ENCODE measurements around the gene SSR3. TPM values are rescaled to one million over a fixed set of nuclear protein-coding genes. Genes with fewer than 3 reads are reported as not detected.

Gene SSR3
- total and polyA plus RNA-seq, 2 of the 13 experiments (the other 11 are each of a cell fraction or from before 2014, with no cell fraction given), result 229 to 325 TPM

DNA sequence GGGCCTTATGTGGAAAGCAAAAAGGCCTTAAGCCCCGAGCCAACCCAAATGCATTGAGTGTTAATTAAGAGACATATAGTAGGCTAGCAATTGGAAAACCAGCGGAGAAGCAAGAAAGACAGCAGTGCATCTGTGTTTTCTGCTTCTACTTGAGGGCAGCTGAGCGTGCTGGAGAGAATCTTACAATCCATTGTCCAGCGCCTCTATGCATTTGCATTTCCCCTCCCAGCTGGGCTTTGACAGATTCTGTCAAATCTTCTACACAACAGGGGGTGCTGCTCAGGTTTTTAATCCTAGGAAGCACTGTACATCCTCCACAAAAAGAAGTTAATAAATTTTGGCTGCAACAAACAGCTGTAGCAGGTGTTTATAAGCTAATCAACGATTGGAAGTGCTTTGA lies 23.9 kb downstream of the SSR3 start (continued):
- TF ChIP-seq, protein P1, sequence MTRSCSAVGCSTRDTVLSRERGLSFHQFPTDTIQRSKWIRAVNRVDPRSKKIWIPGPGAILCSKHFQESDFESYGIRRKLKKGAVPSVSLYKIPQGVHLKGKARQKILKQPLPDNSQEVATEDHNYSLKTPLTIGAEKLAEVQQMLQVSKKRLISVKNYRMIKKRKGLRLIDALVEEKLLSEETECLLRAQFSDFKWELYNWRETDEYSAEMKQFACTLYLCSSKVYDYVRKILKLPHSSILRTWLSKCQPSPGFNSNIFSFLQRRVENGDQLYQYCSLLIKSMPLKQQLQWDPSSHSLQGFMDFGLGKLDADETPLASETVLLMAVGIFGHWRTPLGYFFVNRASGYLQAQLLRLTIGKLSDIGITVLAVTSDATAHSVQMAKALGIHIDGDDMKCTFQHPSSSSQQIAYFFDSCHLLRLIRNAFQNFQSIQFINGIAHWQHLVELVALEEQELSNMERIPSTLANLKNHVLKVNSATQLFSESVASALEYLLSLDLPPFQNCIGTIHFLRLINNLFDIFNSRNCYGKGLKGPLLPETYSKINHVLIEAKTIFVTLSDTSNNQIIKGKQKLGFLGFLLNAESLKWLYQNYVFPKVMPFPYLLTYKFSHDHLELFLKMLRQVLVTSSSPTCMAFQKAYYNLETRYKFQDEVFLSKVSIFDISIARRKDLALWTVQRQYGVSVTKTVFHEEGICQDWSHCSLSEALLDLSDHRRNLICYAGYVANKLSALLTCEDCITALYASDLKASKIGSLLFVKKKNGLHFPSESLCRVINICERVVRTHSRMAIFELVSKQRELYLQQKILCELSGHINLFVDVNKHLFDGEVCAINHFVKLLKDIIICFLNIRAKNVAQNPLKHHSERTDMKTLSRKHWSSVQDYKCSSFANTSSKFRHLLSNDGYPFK (CRISPR knock-in tag; IDR thresholded peaks at IDR 0.05; ENCODE audit: borderline replicate concordance), result no peak

- Histone ChIP-seq H3K4me1 (ENCODE audit: insufficient read depth, low read length) (no peaks in the 10 kb centered on the region), H3K4me3 (replicated peaks in 1 of 3; ENCODE audit: insufficient read depth in 1 of 3, low read depth in 2 of 3, low read length in 3 of 3) (no peak overlapping the region), H3K27ac (ENCODE audit: extremely low read length, insufficient read depth, low read length) (no peak overlapping the region), H2AFZ (ENCODE audit: low read length) (no peak overlapping the region), H3K79me2 (ENCODE audit: insufficient read depth, low read length) (no peaks in the 10 kb centered on the region), H3K36me3 (replicated peaks in 1 of 2; ENCODE audit: control insufficient read depth in 1 of 2, insufficient read depth in 2 of 2, low read length in 2 of 2) (no peaks in the 10 kb centered on the region), H3K27me3 (ENCODE audit: control insufficient read depth in 1 of 2, insufficient read depth in 2 of 2, low read length in 2 of 2) (no peaks in the 10 kb centered on the region), H3K9me3 (ENCODE audit: low read length) (no peaks in the 10 kb centered on the region), H3K4me2 (ENCODE audit: low read depth, low read length) (no peak overlapping the region), H3K9ac (ENCODE audit: insufficient read depth, low read depth, low read length) (no peak overlapping the region), H4K20me1 (ENCODE audit: insufficient read depth, low read length) (no peaks in the 10 kb centered on the region)
- intact Hi-C loops (cut with micrococcal nuclease; ENCODE audit: unreplicated experiment) (no loop called here), in situ Hi-C loops (cut with HindIII; ENCODE audit: extremely low pct_ligation_motif_present, low pct_unique_long_range_greater_than_20kb) (no loop called here)
- FAIRE-seq, result no peak
- WGBS (ENCODE audit: low lambda C conversion rate), result 96% methylated on average over 1 of the region's 1 CpG
- TF ChIP-seq ZNF547 (CRISPR knock-in tag; IDR thresholded peaks at IDR 0.05), result no peak
- peak; percentile 63 for TF ChIP-seq ZNF629 (CRISPR knock-in tag; conservative IDR thresholded peaks at IDR 0.05)
- ChIA-PET POLR2A (no interaction called here), CTCF (ENCODE audit: low intra/inter-chr PET ratio, low total read pairs) (no interaction called here)
- no peak for DNase-seq (ENCODE audit: low spot score)
- no peak for ATAC-seq
- BruUV-seq (replicated peaks), result no TSS peak
Observed at GRCh38 chr3:156527060-156527459, 27.9 kb downstream of the SSR3 start.

- Histone ChIP-seq H3K36me3 (replicated peaks in 1 of 2; ENCODE audit: control insufficient read depth in 1 of 2, insufficient read depth in 2 of 2, low read length in 2 of 2) (no peaks in the 10 kb centered on the region), H3K4me1 (ENCODE audit: insufficient read depth, low read length) (peaks cover 8% of the 10 kb centered on the region), H4K20me1 (ENCODE audit: insufficient read depth, low read length) (no peaks in the 10 kb centered on the region), H3K4me2 (ENCODE audit: low read depth, low read length) (no peak overlapping the region), H2AFZ (ENCODE audit: low read length) (no peak overlapping the region), H3K79me2 (ENCODE audit: insufficient read depth, low read length) (no peaks in the 10 kb centered on the region), H3K9ac (ENCODE audit: insufficient read depth, low read depth, low read length) (no peak overlapping the region), H3K4me3 (replicated peaks in 1 of 3; ENCODE audit: insufficient read depth in 1 of 3, low read depth in 2 of 3, low read length in 3 of 3) (no peak overlapping the region), H3K27ac (ENCODE audit: extremely low read length, insufficient read depth, low read length) (no peak overlapping the region), H3K27me3 (ENCODE audit: control insufficient read depth in 1 of 2, insufficient read depth in 2 of 2, low read length in 2 of 2) (no peaks in the 10 kb centered on the region), H3K9me3 (ENCODE audit: low read length) (no peaks in the 10 kb centered on the region)
- ChIA-PET POLR2A (no interaction called here), CTCF (ENCODE audit: low intra/inter-chr PET ratio, low total read pairs) (no interaction called here)
- ATAC-seq, result no peak
- 94% methylated on average over 1 of the region's 1 CpG for WGBS (ENCODE audit: low lambda C conversion rate)
- no peak for DNase-seq (ENCODE audit: low spot score)
- in situ Hi-C loops (cut with HindIII; ENCODE audit: extremely low pct_ligation_motif_present, low pct_unique_long_range_greater_than_20kb) (no loop called here), intact Hi-C loops (cut with micrococcal nuclease; ENCODE audit: unreplicated experiment) (no loop called here)
- BruUV-seq (replicated peaks), result no TSS peak
- FAIRE-seq, result no peak
- TF ChIP-seq AGO2 (optimal IDR thresholded peaks at IDR 0.05; ENCODE audit: low read depth, low read length), result no peak
- no peak for TF ChIP-seq ZNF552 (CRISPR knock-in tag; IDR thresholded peaks at IDR 0.05; ENCODE audit: borderline replicate concordance)
- TF ChIP-seq ZFP36 (IDR thresholded peaks at IDR 0.05; ENCODE audit: borderline replicate concordance, low read depth, low read length, partially characterized antibody), result no peak
- TF ChIP-seq RAD51 (IDR thresholded peaks at IDR 0.05; ENCODE audit: borderline replicate concordance), result no peak
- TF ChIP-seq ZNF432 (CRISPR knock-in tag; IDR thresholded peaks at IDR 0.05; ENCODE audit: borderline replicate concordance), result no peak
- no peak for TF ChIP-seq GLMP (CRISPR knock-in tag; IDR thresholded peaks at IDR 0.05; ENCODE audit: borderline replicate concordance)
- TF ChIP-seq, protein P2, sequence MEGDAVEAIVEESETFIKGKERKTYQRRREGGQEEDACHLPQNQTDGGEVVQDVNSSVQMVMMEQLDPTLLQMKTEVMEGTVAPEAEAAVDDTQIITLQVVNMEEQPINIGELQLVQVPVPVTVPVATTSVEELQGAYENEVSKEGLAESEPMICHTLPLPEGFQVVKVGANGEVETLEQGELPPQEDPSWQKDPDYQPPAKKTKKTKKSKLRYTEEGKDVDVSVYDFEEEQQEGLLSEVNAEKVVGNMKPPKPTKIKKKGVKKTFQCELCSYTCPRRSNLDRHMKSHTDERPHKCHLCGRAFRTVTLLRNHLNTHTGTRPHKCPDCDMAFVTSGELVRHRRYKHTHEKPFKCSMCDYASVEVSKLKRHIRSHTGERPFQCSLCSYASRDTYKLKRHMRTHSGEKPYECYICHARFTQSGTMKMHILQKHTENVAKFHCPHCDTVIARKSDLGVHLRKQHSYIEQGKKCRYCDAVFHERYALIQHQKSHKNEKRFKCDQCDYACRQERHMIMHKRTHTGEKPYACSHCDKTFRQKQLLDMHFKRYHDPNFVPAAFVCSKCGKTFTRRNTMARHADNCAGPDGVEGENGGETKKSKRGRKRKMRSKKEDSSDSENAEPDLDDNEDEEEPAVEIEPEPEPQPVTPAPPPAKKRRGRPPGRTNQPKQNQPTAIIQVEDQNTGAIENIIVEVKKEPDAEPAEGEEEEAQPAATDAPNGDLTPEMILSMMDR (CRISPR knock-in tag; IDR thresholded peaks at IDR 0.05), result no peak
Observed at GRCh38 chr3:156525808-156526207, 29.1 kb downstream of the SSR3 start.
